Activated CD4-positive, alpha-beta T cell treated with anti-CD3 and anti-CD28 coated beads for 1 hour (primary cell): ENCODE measurements around the gene U2SURP.
A peak's percentile ranks its signal among the peaks of the same experiment; 100 is the strongest.

ENCODE experiments used
- DNase-seq: peaks from one replicate; pipeline ENCODE4 v3.0.0-alpha.2; 2020

The U2SURP gene

GRCh38 chr3:143001369-143002082 lies at the start of gene U2SURP:
Gene U2SURP (plus strand): TSS chr3:143001570. CDS start chr3:143001629, 59 bp downstream.
- peak; percentile 84 for DNase-seq

GRCh38 chr3:142951794-142952193 lies 49.6 kb upstream of the U2SURP start:
- DNase-seq, result no peak

- DNase-seq, result no peak
Observed at GRCh38 chr3:142952272-142953193, 48.8 kb upstream of the U2SURP start.

- no peak for DNase-seq
Observed at GRCh38 chr3:142953443-142953842, 47.9 kb upstream of the U2SURP start.

GRCh38 chr3:142958707-142959106 lies 42.7 kb upstream of the U2SURP start:
- no peak for DNase-seq

- DNase-seq, result no peak
Observed at GRCh38 chr3:142960322-142960850, 41.0 kb upstream of the U2SURP start.

GRCh38 chr3:142961539-142961938 lies 39.8 kb upstream of the U2SURP start:
- no peak for DNase-seq

GRCh38 chr3:142962175-142962519 lies 39.2 kb upstream of the U2SURP start:
- DNase-seq, result no peak

- no peak for DNase-seq
Observed at GRCh38 chr3:142962520-142963233, 38.7 kb upstream of the U2SURP start.

GRCh38 chr3:142963234-142963515 lies 38.2 kb upstream of the U2SURP start:
- no peak for DNase-seq

GRCh38 chr3:142963516-142964448 lies 37.6 kb upstream of the U2SURP start, which contains the start of gene PAQR9:
Gene PAQR9 (minus strand): TSS chr3:142963674. CDS start chr3:142963336, 338 bp downstream.
- no peak for DNase-seq

GRCh38 chr3:142965581-142965980 lies 35.8 kb upstream of the U2SURP start:
- no peak for DNase-seq

GRCh38 chr3:142966808-142967207 lies 34.6 kb upstream of the U2SURP start:
- no peak for DNase-seq

GRCh38 chr3:142968319-142969025 lies 32.9 kb upstream of the U2SURP start:
- no peak for DNase-seq

- DNase-seq, result no peak
Observed at GRCh38 chr3:142971431-142971830, 29.9 kb upstream of the U2SURP start.

- DNase-seq, result no peak
Observed at GRCh38 chr3:142972092-142972753, 29.1 kb upstream of the U2SURP start.

GRCh38 chr3:142973217-142974009 lies 28.0 kb upstream of the U2SURP start:
- no peak for DNase-seq

- no peak for DNase-seq
Observed at GRCh38 chr3:142975316-142975995, 25.9 kb upstream of the U2SURP start.

GRCh38 chr3:142976621-142977398 lies 24.6 kb upstream of the U2SURP start:
- no peak for DNase-seq
